Measurements from ENCODE around the gene TMEM121.
"Not testable (repeated sequence)": the region's sequence is repeated elsewhere in the genome, so short reads cannot be mapped to it uniquely, and the experiment has no call there.

TMEM121 gene

DNA sequence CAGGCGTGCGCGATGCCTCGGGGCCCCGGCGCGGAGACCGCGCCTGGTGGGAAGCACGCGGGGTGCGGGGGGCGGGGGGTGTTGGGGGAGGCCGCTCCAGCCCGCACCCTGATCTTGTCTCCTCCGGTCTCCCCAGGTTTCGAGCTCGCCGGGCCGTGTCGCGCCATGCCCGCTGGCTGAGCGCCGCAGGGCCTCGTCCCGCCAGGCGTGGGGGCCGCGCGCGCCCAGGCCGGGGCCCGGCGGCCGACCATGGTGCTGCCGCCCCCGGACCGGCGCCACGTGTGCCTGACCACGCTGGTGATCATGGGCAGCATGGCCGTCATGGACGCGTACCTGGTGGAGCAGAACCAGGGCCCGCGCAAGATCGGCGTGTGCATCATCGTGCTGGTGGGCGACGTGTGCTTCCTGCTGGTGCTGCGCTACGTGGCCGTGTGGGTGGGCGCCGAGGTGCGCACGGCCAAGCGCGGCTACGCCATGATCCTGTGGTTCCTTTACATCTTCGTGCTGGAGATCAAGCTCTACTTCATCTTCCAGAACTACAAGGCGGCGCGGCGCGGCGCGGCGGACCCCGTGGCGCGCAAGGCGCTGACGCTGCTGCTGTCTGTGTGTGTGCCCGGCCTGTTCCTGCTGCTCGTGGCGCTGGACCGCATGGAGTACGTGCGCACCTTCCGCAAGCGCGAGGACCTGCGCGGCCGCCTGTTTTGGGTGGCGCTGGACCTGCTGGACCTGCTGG lies 2.4 kb downstream of the TMEM121 start:
- DNase-seq: no peak

- DNase-seq: no peak
These were observed 2.9 kb downstream of the TMEM121 start for GRCh38 chr14:105529319-105529568.

- no peak for DNase-seq
These were observed 3.3 kb downstream of the TMEM121 start for GRCh38 chr14:105529569-105530284.

- no peak for DNase-seq
These were observed 4.1 kb downstream of the TMEM121 start for GRCh38 chr14:105530285-105531087.

DNA sequence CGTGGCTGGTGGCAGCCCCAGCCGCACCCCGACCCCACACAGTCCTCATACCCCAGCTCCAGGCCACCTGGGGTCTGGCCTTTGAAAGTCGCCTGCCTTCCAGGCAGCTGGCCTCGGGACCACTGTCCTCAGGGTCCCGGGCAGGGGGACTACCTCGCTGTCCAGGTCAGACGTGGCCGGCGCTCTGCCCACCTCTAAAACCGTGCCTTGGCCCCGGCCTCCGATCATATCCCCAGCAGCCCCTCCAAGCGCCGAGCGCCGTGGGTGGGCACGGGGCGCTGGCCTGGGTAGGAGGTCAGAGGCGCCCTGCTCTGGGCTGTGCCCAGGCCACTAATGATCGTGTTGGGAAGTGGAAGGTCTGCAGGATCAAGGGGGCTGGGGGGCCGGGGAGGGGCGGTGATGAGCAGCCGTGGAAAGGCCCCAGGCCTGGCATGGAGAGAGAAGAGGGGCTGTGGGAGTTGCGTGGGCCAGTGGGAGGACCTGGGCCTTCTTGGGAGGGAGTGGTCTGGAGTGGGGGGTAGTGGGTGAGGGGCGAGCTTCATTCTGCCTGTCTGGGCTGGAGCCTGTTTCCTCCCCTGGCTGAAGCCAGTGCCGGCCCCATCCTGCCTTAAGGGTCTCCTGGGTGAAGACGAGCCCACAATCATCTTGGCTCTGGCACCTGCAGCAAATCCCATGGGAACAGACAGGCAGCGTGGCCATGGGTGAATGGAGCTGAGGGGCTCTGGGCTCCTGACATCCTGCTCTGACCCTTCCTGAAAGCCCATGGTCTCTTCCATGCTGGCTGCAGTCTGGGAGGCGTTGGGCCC lies 4.9 kb downstream of the TMEM121 start:
- no peak for DNase-seq

DNA sequence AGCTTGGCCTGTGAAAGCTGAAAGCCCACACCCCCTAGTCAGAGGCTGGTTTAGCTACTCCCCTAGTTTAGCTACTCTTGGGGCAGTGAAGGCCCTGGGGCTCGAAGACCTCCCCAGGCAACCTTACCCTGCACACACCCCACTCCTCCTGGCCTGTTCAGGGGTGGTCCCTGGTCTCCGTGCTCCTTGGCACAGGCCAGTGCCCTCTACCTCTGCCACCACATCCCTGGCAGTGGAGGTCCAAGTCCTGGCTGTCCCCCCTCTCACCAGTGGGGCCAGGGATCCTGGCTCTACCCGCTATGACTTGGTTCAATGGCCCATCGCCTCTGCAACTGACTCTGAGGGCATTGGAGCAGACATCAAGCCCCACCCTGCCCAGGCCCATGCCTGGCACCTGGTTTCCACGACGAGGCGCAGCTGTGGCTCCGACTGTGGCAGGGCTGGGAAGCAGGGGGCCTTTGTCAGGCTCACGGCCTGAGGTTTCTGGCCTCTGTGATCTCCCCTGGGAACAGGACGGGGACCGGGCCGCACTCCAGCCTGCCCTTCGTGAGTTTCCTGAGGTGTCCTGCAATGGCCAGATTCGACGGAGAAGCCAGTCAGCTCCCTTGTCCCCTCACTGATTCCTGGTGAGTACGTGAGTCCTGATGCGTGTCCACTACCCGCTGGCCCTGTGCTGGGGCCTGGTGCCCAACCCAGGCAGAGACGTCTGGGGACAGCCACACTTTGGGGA lies 5.7 kb downstream of the TMEM121 start:
- no peak for DNase-seq

DNA sequence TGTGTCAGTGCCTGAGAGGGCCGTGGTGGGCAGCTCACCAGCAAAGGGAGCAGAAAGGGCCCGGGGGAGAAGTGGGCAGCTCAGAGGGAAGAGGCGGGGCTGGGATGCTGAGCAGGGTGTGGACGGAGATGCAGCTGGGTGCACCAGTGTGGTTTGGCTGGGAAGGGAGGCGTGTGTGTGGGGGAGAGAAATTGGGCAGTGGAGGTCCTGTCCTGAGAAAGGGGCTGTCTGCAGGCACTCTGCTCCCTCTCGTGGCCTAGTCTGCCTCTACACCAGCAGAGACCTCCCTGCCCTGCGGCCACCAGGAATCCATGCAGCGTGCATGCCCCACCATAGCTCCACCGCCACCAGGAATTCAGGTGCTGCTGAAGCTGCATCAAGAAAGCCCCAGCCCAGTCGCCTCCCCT lies 6.4 kb downstream of the TMEM121 start:
- DNase-seq: no peak

- DNase-seq: no peak
These were observed 7.0 kb downstream of the TMEM121 start for GRCh38 chr14:105533391-105533790.

- DNase-seq: no peak
These were observed 7.6 kb downstream of the TMEM121 start for GRCh38 chr14:105533811-105534498.

GRCh38 chr14:105534586-105534985 lies 8.2 kb downstream of the TMEM121 start:
- no peak for DNase-seq

DNA sequence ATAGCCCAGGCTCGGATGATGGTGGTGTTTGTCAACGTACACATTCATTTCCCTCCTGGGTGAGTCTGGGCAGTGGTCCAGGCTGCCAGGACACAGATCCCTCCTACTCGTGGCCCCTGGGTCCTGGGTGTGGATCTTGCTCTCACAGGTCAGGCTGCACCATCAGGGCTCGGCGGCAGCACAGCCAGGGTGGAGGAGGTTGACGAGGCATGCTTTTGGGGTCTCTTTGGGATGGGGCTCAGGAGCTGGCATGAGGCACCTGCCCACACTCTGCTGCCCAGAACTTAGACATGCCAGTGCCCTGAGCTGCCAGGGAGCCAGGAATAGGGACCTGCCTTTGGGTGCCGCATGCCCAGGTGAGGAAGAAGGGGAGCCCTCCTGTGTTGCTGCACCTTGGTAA lies 9.7 kb downstream of the TMEM121 start:
- DNase-seq: no peak

DNA sequence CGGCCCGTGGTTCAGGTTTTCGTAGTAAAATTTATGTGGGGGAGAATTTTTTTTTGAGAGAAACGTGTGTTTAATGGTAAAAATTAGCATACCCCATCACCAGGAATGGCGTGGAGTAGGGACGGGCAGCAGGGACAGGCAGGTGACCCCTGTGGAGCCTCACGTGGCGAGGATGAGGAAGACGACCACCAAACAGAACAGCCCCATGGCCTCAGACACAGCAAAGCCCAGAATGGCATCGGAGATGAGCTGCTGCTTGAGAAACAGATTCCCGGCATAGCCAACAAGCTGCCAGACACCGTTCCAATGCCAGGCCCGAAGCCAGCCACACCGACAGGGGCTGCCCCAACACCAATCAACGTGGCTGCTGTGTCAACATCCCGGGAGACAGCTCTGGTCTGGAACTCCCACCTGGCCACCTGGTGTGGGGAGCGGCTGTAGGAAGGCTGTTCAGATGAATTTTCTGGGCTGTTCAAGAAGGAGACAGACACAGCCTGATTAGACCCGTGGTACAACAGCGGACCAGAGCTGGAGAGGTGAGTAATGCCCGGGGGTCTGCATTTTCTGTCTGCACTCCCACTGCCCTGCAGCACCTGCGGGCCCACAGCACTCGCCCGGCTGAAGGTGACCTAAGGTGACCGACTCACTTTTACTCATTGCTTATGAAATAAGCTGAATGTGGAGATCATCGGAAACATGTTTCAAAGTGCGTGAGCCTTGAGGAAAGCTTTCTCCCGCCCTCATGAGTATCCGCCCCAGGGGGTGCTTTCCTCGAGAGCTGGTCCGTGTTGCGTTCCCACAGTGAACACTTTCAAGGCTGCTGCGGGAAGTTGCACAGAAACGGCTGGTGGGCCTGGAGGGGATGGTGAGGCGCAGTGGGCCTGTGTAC lies 10.6 kb downstream of the TMEM121 start:
- no peak for DNase-seq

GRCh38 chr14:105537580-105538474 lies 11.4 kb downstream of the TMEM121 start:
- peak; percentile 70 for DNase-seq

GRCh38 chr14:105538481-105539049 lies 12.2 kb downstream of the TMEM121 start:
- no peak for DNase-seq

DNA sequence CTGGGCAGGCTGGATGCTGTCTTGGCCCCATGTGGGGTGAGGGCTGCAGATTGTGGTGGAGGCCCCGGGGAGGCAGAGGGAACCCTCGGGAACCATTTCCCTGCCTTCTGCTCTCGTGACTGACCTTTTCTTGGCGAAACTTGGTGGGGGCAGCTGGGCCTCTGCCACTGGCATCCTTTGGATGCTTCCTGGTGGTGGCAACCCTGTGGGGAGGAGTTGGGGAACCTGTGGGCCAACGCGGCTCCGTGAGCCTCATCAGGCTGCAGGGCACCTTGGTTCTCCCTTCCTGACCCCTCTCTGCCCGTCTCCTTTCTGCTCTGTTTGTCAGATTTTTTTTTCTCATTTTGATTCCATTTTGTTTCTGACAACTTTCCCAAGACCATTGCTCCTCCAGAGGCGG lies 14.4 kb downstream of the TMEM121 start:
- no peak for DNase-seq

- DNase-seq: no peak
These were observed 15.0 kb downstream of the TMEM121 start for GRCh38 chr14:105541218-105541875.

- DNase-seq: not testable (repeated sequence)
These were observed 19.3 kb downstream of the TMEM121 start for GRCh38 chr14:105545676-105546075.

DNA sequence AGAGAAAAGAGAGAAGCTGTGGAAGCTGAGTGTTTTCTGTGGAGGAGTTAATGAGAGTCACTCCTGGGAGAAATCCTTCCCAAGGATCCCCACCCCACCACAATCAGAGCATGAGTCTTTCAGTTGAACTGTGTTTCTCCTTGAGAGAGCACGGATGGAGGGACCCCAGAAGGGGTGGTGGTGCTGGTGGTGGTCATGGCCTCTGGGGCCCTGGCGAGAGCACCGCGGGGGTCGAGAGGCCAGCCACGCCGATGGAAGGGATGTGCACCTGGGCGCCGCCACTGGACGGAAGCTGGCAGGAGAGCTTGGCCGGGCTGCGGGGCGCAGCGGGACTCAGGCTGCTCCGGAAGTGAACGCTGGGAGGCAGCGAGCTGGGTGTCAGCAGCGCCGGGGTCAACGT lies 20.0 kb downstream of the TMEM121 start:
- not testable (repeated sequence) for DNase-seq

- DNase-seq: not testable (repeated sequence)
These were observed 20.7 kb downstream of the TMEM121 start for GRCh38 chr14:105547072-105547471.
